Smooth muscle cell of the coronary artery (primary cell): ENCODE data around the gene SHE. TPM values are rescaled to one million over a fixed set of nuclear protein-coding genes. Genes with fewer than 3 reads are reported as not detected.

Source experiments
- total RNA-seq: library from RNA; depleted of rRNA; stranded (reverse); fragments of >200 nt; gene quantifications from 2 replicates; pipeline ENCODE4 v1.2.3, GENCODE V29; 2014; ENCODE audit warnings: low replicate concordance

Gene SHE
- under 0.01 and 0.12 TPM in 2 replicates for total RNA-seq

GRCh38 chr1:154502066-154502743, at the start of gene SHE, which contains the start of gene TDRD10:
TSS of gene SHE (minus strand) at chr1:154502412. CDS start at chr1:154502026, 386 bp downstream.
TSS of gene TDRD10 (plus strand) at chr1:154502219. CDS start at chr1:154506904, 4,685 bp downstream.

Other genes with a start within 250 kb of the SHE start
- 70.4 and 120 TPM in 2 replicates for gene HAX1, start 229.8 kb downstream of the SHE start, total RNA-seq
- 0.12 and 0.15 TPM in 2 replicates for gene AQP10, start 181.3 kb downstream of the SHE start, total RNA-seq
- 112 and 199 TPM in 2 replicates for gene ATP8B2, start 176.9 kb downstream of the SHE start, total RNA-seq
- gene IL6R, start 97.1 kb downstream of the SHE start, total RNA-seq = 1.1 and 12.5 TPM in 2 replicates
- gene TDRD10, start 193 bp downstream of the SHE start, total RNA-seq = not detected in 2 replicates
- gene UBE2Q1, start 56.2 kb upstream of the SHE start, total RNA-seq = 21.9 and 50.7 TPM in 2 replicates
- gene CHRNB2, start 65.4 kb upstream of the SHE start, total RNA-seq = 0.23 TPM in 1 of 2 replicates, not detected in the other
- gene ADAR, start 105.8 kb upstream of the SHE start, total RNA-seq = 51.1 and 64.6 TPM in 2 replicates